Measurements from ENCODE around the gene KCTD17.
A peak's percentile ranks its signal among the peaks of the same experiment; 100 is the strongest.

The KCTD17 gene, protein sequence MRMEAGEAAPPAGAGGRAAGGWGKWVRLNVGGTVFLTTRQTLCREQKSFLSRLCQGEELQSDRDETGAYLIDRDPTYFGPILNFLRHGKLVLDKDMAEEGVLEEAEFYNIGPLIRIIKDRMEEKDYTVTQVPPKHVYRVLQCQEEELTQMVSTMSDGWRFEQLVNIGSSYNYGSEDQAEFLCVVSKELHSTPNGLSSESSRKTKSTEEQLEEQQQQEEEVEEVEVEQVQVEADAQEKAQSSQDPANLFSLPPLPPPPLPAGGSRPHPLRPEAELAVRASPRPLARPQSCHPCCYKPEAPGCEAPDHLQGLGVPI

DNA sequence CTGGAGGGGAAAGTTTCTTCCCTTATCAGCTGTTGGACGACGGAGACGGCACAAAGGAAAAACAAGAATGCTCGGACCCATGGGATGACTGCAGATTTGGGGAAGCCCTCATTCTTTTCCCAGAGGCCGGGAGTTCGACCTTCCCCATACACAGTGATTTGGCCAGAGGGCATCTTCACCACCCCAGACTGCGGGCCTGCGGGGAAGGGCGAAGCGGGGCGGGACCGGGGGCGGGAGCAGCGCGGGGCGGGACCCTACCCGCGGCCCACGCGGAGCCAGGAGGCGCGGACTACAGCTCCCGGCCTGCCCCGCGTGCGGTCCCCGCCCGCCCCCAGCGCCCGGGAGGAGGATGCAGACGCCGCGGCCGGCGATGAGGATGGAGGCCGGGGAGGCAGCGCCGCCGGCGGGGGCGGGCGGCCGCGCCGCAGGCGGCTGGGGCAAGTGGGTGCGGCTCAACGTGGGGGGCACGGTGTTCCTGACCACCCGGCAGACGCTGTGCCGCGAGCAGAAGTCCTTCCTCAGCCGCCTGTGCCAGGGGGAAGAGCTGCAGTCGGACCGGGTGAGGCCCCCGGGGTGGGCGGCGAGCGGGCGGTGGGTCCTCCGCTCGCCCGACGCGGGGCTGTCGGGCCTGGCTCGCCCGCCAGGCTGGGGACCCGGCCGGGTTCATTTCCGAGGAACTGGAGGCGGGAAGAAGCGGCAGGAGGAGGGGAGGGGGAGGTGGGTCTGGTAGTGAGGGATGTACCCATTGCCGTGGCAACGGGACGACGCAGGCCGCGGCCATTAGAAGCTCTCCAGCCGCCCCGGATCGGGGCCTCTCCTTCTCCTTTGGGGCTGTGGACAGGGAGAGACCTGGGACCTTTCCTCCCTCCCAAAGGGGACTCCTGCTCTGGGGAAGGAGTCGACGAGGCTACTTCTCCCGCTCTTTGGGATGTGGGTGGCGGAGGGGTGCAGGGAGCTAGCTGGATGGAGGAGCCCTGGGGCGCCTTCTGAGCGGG is at the start of gene KCTD17:
Gene KCTD17 (plus strand): TSS at position 352 of the 995 bp plus-strand sequence. CDS start 19 bp downstream, at position 371.
- peak; percentile 58 to 63 for DNase-seq (ENCODE audit: low read depth in 1 of 2, low spot score in 1 of 2)

DNA sequence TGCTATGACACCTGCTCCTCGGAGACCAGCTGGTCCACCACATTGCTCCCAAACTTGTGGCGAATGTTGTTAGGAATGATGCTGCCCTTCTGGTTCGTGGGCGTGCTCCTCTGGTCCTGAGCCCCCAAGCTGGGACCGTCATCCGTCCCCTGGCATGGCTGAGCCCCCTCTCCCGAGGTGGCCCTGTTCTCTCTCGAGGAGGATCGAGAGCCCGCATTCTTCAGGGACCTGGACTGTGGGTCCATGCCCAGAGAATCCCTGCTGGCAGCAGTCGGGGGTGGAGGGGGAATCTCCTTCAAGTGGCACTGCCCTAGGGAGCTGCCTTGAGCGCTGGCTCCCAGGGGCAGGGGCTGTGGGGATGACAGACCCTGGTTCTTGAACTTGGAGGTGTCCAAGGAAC is 49.7 kb upstream of the KCTD17 start:
- no peak for DNase-seq (ENCODE audit: low read depth in 1 of 2, low spot score in 1 of 2)

DNA sequence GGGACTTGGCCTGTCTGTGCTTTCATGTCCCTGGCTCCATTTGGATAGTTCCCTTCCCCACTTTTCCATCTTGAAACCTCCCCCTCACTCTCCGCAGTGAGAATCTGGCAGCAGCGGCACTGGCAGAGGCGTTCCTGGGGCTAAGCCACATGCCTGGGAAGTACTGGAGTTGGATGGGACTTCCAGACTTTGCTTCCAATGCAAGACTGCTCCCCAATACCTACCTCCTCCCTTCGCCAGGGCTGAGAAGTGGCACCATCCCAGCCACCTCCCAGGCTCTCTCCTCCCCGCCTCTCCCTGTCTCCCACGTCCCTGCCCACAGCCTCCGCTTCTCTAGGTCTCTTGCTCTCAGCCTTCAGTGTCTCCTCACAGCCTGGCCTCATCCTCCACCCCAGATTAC is 48.9 kb upstream of the KCTD17 start:
- no peak for DNase-seq (ENCODE audit: low read depth in 1 of 2, low spot score in 1 of 2)

DNA sequence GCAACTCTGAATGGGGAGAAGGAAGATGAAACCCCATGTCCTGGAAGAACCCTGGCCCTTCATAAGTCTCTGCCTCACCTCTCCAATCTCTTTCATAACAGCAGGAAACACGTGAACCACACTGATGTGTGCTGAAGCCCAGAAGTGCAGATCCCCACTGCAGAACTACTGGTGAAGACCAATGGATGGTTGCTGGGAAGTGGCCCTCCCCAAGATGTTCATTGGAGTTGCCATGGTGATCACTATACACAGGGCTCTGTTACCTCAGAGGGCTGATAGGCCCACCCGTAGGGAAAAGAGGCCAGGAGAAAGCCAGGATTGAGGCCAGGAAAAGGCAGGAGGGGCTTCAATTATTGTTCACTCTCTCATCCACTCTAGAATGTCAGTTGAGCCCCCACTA is 43.9 kb upstream of the KCTD17 start:
- no peak for DNase-seq (ENCODE audit: low read depth in 1 of 2, low spot score in 1 of 2)

DNA sequence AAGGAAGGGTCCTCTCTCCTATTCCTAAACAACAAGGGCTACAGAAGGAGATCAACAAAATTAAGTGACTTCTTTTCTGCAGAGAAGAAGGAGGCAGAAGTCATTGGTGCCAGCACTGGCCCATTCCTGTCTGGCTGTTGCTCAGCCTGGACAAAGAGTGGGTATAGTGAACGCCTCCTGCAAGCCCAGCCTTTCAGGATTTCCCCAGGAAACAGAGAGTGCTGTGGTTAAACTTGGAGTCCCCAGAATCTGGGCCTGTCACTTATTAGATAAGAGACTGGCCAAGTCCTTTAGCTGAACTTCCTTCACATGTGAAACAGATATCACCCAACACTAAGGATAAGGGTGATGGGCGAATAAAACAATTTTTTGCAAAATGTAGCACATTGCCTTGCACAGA is 43.2 kb upstream of the KCTD17 start:
- DNase-seq (ENCODE audit: low read depth in 1 of 2, low spot score in 1 of 2), result no peak

DNA sequence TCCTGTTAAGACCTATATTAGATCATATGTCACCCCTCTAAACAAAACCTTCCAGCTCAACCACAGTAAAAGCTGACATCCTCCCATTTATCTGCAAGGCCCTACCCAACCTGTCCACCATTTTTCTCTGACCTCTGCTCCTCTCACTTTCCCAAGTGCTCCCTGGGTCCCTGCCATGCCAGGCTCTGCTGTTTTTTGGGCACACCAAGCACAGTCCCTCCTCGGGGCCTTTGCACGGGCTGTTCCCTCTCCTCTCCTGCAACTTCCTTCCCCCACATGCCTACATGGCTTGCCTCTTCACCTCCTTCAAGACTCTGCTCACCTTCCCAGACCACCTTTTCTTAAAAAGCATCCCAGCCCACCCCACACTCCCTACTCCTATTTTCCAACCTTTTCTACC is 42.1 kb upstream of the KCTD17 start:
- DNase-seq (ENCODE audit: low read depth in 1 of 2, low spot score in 1 of 2), result no peak

DNA sequence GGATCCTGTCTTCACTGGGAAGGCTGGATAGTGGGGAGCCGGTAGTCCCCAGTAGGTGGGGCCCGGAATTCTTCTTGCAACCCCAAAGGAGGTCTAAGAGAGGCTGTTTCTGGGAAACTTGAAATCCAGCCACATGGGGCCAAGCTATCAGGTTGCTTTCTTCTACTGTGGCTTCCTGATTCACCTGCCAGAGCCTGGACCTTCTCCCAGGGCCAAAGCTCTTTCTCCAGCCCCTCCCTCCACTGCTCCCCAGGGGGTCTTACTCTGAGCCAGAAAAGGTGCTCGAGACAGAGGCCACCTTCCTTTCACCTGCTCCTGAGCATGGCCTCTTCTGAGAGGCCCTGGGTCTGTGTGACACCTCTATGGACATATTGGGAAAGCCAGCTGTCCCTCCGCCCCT is 41.4 kb upstream of the KCTD17 start:
- no peak for DNase-seq (ENCODE audit: low read depth in 1 of 2, low spot score in 1 of 2)

DNA sequence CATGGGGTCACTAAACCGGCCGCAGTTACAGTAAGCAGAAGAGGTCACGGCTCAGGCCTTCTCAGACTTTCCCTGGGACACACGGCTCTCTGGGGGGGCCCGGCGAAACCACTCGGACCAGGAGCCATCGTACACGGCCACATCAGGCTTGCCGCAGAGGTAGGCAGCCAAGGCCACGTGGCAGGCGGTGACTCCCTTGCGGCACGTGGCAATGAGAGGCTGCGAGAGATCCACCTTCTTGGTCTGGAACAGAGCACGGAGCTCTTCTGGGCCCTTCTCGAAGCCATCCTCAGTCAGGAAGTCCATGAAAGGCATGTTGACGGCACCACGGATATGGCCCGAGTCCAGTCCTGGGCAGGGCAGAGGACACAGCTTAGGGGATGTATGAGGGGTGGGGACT is 40.6 kb upstream of the KCTD17 start:
- DNase-seq (ENCODE audit: low read depth in 1 of 2, low spot score in 1 of 2), result no peak

DNA sequence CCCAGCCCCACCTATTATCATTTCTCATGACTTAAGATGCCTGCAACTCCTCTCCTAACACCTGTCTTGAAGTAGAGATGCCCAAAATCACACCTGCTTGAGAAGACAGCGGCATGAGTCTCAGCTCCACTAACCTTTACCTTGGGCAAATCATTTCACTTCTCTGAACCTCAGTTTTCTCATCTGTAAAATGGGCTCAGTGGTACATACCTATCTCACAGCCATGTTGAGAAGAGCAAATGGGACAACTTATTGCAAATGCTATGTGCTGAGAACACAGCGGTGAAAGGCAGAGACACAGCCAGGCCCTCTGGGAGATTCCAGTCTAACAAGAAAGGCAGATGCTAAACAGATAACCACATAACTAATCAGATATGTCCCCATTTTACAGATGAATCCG is 40.1 kb upstream of the KCTD17 start:
- DNase-seq (ENCODE audit: low read depth in 1 of 2, low spot score in 1 of 2), result no peak

DNA sequence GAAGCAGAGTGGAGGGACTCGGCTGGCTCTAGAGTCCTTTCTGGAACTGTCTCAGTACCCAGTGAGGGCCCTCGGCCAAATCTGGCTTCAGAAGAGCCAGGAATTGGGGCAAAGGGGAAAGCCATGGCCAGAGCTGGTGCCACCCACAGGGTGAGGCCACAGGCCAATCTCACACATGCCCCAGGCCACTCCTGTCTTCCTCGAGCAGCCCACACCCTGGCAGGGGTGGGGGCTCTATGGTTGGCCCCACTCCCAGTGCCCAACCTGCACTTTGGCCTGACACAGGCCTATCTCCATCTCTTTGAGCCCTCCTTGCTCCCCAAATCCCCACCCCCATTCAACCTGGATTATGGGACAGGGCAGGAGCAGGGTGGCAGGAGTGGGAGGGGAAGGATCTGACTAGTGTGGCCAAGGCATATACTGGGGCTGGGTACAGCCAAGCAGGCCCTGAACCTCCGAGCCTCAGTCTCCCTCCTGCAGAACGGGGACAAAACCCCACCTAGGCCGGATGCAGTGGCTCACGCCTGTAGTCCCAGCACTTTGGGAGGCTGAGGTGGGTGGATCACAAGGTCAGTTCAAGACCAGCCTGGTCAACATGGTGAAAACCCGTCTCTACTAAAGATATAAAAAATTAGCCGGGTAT is 39.2 kb upstream of the KCTD17 start:
- DNase-seq (ENCODE audit: low read depth in 1 of 2, low spot score in 1 of 2), result no peak

DNA sequence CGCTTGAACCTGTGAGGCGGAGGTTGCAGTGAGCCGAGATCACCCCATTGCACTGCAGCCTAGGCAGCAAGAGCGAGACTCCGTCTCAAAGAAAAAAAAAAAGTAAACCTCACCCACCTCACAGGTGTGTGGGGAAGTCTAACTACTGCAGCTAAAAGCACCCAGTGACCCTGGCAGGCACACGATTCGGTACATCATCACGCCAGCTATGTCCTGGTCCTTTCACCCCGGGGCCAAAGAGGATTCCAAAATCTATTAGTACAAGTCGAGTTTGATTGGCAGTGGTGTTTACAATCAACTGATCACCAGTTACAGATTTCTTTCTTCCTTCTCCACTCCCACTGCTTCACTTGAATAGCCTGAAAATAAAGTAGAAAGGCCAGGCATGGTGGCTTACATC is 38.6 kb upstream of the KCTD17 start:
- DNase-seq (ENCODE audit: low read depth in 1 of 2, low spot score in 1 of 2), result no peak

DNA sequence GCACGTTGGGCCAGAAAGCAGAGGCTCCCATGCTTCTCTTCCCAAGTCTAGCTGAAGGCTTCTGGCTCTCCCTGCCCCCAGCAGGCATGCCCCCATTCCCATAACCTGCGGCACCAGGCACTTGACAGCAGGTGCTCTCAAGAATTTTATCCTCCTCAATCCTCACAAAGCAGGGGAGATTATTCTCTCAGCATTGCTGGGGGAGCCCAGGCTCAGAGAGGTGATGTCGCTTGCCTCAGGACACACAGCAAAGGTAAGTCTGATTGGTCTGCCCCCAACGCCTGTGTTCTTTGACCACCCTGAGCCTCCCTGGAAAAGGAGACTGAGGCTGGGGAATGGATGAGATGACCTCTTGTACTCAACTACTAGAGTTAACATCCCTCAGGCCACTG is 37.1 kb upstream of the KCTD17 start:
- no peak for DNase-seq (ENCODE audit: low read depth in 1 of 2, low spot score in 1 of 2)

DNA sequence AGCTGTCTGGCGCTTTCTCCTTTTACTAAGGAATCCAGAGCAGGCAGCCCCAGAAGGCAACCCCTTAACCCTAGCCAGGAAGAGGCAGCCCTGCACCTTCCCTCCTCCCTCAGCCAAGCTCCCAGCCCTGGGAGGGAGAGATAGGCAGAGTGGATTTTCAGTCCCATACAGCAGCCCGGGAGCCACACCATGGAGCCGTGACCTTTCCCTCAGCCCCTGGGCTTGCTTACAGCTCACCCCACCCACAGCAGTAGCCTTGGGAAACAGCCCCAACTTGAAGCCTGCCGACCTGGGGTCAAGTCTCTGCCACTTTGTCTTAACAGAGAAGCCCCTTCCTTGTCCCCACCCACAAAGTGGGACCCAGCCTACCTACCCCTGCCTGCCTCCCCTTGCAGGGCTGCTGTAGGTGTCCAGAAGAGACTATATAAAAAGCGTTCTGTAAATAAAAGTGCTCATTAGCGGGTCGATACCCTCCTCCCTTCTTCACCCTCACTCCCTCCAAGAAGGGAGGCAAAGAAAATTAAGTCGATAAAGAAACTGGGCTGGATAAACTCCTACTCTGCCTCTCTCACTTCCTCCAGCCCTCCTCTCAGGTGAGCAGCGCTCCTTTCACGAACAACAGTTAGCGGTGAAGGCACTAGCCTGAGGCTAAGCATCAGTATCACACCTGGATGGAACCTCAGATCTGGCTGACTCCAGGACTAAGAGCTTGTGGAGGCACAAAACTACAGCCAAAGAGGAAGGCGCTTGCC is 36.5 kb upstream of the KCTD17 start:
- no peak for DNase-seq (ENCODE audit: low read depth in 1 of 2, low spot score in 1 of 2)

DNA sequence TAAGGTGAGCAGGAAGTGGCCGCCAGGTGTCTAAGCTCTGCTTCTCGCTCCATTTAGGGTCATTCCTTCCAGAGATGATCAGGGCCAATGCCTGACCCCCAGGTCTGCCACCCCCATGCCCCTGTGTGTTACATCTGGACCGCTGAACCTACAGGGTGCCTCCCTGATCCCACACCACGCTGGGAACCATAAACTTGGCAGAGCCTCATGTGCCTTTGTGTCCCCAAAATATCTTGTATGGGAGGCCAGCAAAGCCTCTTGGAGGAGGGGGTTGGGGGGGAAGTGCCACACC is 36.0 kb upstream of the KCTD17 start:
- no peak for DNase-seq (ENCODE audit: low read depth in 1 of 2, low spot score in 1 of 2)

DNA sequence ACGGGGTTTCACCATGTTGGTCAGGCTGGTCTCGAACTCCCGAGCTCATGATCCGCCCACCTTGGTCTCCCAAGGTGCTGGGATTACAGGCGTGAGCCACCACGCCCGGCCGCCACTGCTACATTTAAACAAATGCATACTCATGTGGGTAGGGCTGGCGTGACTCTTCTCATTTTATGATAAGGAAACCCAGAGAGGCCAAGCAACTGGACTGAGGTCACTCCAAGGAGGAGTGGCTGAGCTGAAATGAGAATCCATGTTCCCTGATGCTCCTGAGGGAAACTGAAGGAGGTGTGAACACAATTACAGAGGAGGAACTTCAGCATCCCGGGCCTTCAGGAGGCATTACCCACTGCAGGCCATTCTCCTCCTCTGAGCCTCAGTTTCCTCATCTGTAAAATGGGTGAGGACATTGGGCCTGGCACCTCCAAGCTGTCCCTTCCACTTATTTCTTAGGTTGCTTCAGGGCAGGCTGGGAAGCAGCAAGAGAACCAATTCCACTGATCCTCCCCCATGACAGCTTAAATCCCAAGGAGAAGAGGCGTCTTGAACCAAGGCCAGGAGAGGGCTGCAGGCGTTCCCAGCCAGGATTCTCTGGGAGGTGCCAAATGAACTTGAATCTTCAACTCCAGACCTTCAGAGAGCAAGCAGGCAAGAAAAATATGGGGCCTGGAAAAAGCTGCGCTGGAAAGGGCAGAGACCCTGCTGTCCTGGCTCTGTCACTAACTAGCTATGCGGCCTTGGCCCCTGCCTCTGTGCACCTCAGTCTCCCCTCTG is 35.2 kb upstream of the KCTD17 start:
- no peak for DNase-seq (ENCODE audit: low read depth in 1 of 2, low spot score in 1 of 2)

DNA sequence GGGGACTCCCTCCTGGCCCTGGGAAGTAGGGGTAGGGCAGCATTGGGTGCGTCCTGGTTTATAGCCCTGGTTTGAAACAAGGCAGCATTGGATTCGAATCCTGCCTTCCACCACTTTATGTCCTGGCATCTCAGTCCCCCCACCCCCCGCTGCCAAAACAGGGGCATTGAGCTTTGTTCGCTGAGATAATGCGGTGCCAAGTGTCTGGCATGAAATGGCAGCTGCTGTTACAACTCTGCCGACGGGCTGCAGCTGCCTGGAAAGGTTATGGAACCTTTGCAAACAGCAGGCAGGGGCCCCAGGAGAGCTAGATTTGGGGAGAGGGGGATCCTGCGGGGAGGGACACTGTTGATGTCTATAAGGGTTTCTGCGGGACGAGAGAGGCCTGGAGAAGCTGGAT is 34.2 kb upstream of the KCTD17 start:
- no peak for DNase-seq (ENCODE audit: low read depth in 1 of 2, low spot score in 1 of 2)

DNA sequence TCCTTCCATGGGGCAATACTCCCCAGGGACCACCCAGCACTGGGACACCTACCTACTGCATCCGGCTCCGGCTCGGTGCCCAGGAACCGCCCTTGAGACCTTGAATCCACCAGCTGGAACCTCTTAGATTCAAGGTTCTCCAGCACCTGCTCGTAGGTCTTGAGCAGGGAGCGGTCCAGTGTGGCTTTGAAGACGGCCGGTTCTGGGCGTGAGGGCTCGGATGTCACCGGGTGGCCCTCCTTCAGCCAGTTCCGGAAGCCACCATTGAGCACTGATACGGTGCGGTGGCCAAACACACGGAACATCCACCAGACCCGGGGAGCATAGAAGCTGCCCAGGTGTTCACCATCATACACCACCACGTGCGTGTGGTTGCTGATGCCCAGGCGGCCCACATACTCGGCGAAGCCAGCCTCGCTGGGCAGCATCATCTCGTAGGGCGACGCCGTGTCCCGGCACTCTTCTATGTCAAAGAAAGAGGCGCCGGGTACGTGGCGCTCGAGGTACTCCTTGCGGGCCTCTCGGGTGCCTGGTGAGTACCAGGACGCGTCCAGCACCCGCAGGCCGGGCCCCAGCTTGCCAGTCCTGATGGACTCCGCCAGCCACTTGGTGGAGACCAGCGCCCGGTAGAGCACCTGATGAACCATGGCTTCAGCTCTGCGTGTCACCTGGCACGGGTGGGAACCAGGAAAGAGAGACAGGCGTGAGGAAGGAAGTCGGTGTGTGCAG is 33.3 kb upstream of the KCTD17 start:
- DNase-seq (ENCODE audit: low read depth in 1 of 2, low spot score in 1 of 2), result no peak

DNA sequence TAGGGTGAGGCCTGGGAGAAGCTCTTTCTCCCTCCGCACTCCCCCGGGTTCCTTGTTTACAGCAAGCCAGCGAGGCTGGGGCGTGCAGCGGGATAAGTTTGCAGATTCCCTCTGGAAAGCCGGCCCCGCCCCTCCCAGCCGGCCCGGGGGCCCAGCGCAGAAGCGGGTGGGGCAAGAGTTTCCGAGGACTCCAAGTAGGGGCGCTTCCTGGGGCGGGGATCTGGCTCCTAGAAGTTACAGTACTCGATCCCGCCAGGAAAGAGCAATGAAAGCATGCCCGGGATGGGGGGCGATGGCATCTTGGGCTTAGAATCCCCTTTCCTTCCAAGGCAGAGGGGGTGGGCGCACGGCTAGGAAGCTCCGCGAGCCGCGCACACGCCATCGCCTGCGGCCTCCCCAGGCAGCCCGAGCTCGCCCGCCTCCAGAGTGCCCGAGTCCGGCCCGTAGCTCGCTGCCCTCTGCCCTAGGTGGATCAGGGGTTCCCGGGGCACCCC is 32.7 kb upstream of the KCTD17 start:
- no peak for DNase-seq (ENCODE audit: low read depth in 1 of 2, low spot score in 1 of 2)

DNA sequence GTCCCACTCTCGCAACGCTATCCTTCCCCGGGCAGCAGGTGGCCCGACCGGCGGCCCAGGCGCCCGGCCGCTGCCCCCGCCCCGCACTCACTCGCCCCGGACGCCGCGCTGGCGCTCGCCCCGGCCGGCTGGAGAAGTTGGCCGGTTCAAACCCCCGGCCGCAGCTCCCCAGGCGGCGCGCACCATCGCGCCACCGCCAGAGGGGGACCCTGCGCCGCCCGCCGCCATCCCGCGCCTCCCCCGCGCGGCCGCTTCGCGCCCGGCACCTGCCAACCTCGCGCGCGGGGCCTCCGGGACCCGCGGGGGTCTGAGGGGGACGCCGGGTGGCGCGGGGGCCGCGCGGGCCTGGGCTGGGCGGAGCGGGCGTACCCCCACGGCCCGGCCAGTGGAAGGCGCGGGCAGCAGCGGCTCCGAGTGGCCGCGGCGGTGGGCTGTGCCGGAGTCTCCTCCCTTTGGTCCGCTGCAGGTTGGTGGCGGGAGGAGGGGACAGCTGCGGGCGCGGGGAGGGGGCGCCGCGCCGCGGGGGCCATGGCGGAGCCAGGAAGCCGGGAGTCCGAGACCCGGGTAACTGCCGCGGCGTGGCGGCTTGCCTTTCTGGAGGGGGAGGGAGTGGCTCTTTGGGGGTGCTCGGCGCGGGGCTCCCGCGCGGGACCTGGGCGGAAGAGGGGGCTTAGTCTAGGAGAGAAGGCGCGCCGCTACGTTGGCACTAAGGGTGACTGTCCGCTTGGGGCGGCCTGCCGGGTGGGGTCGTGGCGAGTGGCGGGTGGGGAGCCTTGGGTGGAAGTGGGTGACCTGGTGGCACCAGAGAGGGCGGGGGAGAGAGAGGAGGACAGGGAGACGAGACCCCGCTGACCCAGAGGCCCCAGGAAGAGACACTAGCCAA is 32.0 kb upstream of the KCTD17 start, which contains the start of the genes MPST and TST:
Gene MPST (plus strand): TSS at position 434 of the 883 bp plus-strand sequence. CDS start 95 bp downstream, at position 529.
Gene TST (minus strand): TSS at position 139 of the 883 bp plus-strand sequence. CDS start 715 bp downstream, outside the sequence.
- peak in 1 of 2 donors; percentile 6 for DNase-seq (ENCODE audit: low read depth in 1 of 2, low spot score in 1 of 2)
